Measurements from ENCODE around the gene RIBC2.

- TF ChIP-seq EZH2phosphoT487 (IDR thresholded peaks at IDR 0.05; ENCODE audit: low read length) = no peak
- TF ChIP-seq, protein P1, sequence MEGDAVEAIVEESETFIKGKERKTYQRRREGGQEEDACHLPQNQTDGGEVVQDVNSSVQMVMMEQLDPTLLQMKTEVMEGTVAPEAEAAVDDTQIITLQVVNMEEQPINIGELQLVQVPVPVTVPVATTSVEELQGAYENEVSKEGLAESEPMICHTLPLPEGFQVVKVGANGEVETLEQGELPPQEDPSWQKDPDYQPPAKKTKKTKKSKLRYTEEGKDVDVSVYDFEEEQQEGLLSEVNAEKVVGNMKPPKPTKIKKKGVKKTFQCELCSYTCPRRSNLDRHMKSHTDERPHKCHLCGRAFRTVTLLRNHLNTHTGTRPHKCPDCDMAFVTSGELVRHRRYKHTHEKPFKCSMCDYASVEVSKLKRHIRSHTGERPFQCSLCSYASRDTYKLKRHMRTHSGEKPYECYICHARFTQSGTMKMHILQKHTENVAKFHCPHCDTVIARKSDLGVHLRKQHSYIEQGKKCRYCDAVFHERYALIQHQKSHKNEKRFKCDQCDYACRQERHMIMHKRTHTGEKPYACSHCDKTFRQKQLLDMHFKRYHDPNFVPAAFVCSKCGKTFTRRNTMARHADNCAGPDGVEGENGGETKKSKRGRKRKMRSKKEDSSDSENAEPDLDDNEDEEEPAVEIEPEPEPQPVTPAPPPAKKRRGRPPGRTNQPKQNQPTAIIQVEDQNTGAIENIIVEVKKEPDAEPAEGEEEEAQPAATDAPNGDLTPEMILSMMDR (IDR thresholded peaks at IDR 0.05; ENCODE audit: low read length) = no peak
Measured at GRCh38 chr22:45468872-45469271, 55.4 kb downstream of the RIBC2 start.
